HepG2 (cell line): ENCODE results near the gene NOL8. TPM values are rescaled to one million over a fixed set of nuclear protein-coding genes. Genes with fewer than 3 reads are reported as not detected.

Experiments used
- ATAC-seq: fragments of 200-7000 bp; cut with Tn5 transposase; 3 replicates; pipeline ENCODE4 v1.9.1; 2020; ENCODE audit warnings: mild to moderate bottlenecking, moderate library complexity
- BruUV-seq: library from RNA; stranded (reverse); fragments of 400-500 nt; replicated peaks from 2 replicates; lab custom pipeline; 2021; lab: Mats Ljungman, UMichigan
- CTCF ChIA-PET: fragments of 300-600 bp; formaldehyde crosslinking; extraction: SDS; loops from one replicate; lab custom pipeline; 2021; ENCODE audit warnings: low total read pairs, inconsistent platforms, low intra/inter-chr PET ratio; lab: Yijun Ruan, JAX
- POLR2A ChIA-PET: fragments of 350-600 bp; sonication (Branson Sonifier 250); formaldehyde crosslinking; loops from one replicate; lab custom pipeline; 2020; ENCODE audit warnings: antibody characterized with exemption, inconsistent platforms; lab: Yijun Ruan, JAX
- DNase-seq: peaks from one replicate; pipeline ENCODE4 v3.0.0-alpha.2; 2015; ENCODE audit warnings: low spot score
- FAIRE-seq: peaks from 3 replicates; lab custom pipeline; 2011; peaks lifted over from hg19 to GRCh38; lab: Jason Lieb, UNC
- H2AFZ ChIP-seq: one replicate; pipeline ENCODE4 v1.6.1; 2011; ENCODE audit warnings: low read length, inconsistent platforms
- H3K27ac ChIP-seq: fragments of 300-600 bp; 3 replicates; pipeline ENCODE4 v1.8.0; 2011; ENCODE audit warnings: mixed run types, mild to moderate bottlenecking, mixed read lengths, low read length, inconsistent platforms; ENCODE audit not compliant: insufficient read depth; ENCODE audit errors: extremely low read length
- H3K27me3 ChIP-seq, 2 experiments: fragments of 200-600 bp in 1 of 2; 2 replicates in 1 of 2; 3 replicates in 1 of 2; pipeline versions ENCODE4 v1.6.0 to v1.8.0; 2011; ENCODE audit warnings: low read length in 2 of 2, mild to moderate bottlenecking in 2 of 2, moderate library complexity in 2 of 2, inconsistent platforms in 1 of 2; ENCODE audit not compliant: insufficient read depth in 2 of 2, control insufficient read depth in 1 of 2
- H3K36me3 ChIP-seq, 2 experiments: fragments of 200-600 bp in 1 of 2; replicated peaks in 1 of 2; 2 replicates in 1 of 2; 3 replicates in 1 of 2; pipeline versions ENCODE4 v1.5.1 to v1.8.0; 2011; ENCODE audit warnings: low read length in 2 of 2, inconsistent platforms in 1 of 2; ENCODE audit not compliant: insufficient read depth in 2 of 2, control insufficient read depth in 1 of 2
- H3K4me1 ChIP-seq: 2 replicates; pipeline ENCODE4 v1.5.1; 2012; ENCODE audit warnings: low read length, inconsistent platforms; ENCODE audit not compliant: insufficient read depth
- H3K4me2 ChIP-seq: 2 replicates; pipeline ENCODE4 v1.6.0; 2011; ENCODE audit warnings: low read depth, low read length, inconsistent platforms
- H3K4me3 ChIP-seq, 3 experiments: fragments of 200-600 bp in 1 of 3; sonication (generic), shearing (Covaris generic) in 1 of 3; replicated peaks in 1 of 3; 2 replicates each; pipeline ENCODE4 v1.5.1; 2011 to 2016; ENCODE audit warnings: low read length in 3 of 3, inconsistent platforms in 2 of 3, low read depth in 2 of 3, mild to moderate bottlenecking in 2 of 3, control low read depth in 1 of 3, mixed read lengths in 1 of 3; ENCODE audit not compliant: insufficient read depth in 1 of 3
- H3K79me2 ChIP-seq: one replicate; pipeline ENCODE4 v1.6.1; 2011; ENCODE audit warnings: low read length, inconsistent platforms; ENCODE audit not compliant: insufficient read depth
- H3K9ac ChIP-seq: 2 replicates; pipeline ENCODE4 v1.6.0; 2011; ENCODE audit warnings: mild to moderate bottlenecking, low read depth, low read length, inconsistent platforms; ENCODE audit not compliant: insufficient read depth
- H3K9me3 ChIP-seq: 2 replicates; pipeline ENCODE4 v1.5.1; 2012; ENCODE audit warnings: mild to moderate bottlenecking, low read length
- H4K20me1 ChIP-seq: 2 replicates; pipeline ENCODE4 v1.6.0; 2011; ENCODE audit warnings: inconsistent platforms, mild to moderate bottlenecking, low read length, moderate library complexity; ENCODE audit not compliant: insufficient read depth
- CREBL2 ChIP-seq: sonication (generic); formaldehyde crosslinking; IDR thresholded peaks from 2 replicates; pipeline ENCODE4 v1.8.1; 2023; ENCODE audit warnings: missing genetic modification reagents, mild to moderate bottlenecking, borderline replicate concordance
- HMGA1 ChIP-seq: sonication (generic); formaldehyde crosslinking; conservative IDR thresholded peaks from 2 replicates; pipeline ENCODE4 v1.4.0; 2020; ENCODE audit warnings: missing genetic modification reagents
- HOXD1 ChIP-seq: sonication (generic); formaldehyde crosslinking; IDR thresholded peaks from 2 replicates; pipeline ENCODE4 v1.5.0; 2020; ENCODE audit warnings: missing genetic modification reagents
- JARID2 ChIP-seq: sonication (generic); formaldehyde crosslinking; IDR thresholded peaks from 2 replicates; pipeline ENCODE4 v1.8.1; 2023; ENCODE audit warnings: missing genetic modification reagents, inconsistent platforms; ENCODE audit not compliant: insufficient replicate concordance
- MEIS2 ChIP-seq: sonication (generic); formaldehyde crosslinking; IDR thresholded peaks from 2 replicates; pipeline ENCODE4 v1.9.0; 2021; ENCODE audit warnings: mild to moderate bottlenecking, missing genetic modification reagents
- MXI1 ChIP-seq: IDR thresholded peaks from 3 replicates; pipeline ENCODE4 v1.6.1; 2012; ENCODE audit warnings: low read depth, low read length, inconsistent platforms, borderline replicate concordance
- RAD51 ChIP-seq: fragments of 450-650 bp; IDR thresholded peaks from 2 replicates; pipeline ENCODE4 v1.6.1; 2016; ENCODE audit warnings: borderline replicate concordance
- XBP1 ChIP-seq: sonication (generic); formaldehyde crosslinking; IDR thresholded peaks from 2 replicates; pipeline ENCODE4 v1.5.0; 2020; ENCODE audit warnings: missing genetic modification reagents
- ZBTB49 ChIP-seq: sonication (generic); formaldehyde crosslinking; IDR thresholded peaks from 2 replicates; pipeline ENCODE4 v1.4.0; 2020; ENCODE audit warnings: missing genetic modification reagents, borderline replicate concordance
- ZFAT ChIP-seq: sonication (generic); formaldehyde crosslinking; conservative IDR thresholded peaks from 2 replicates; pipeline ENCODE4 v1.8.1; 2023; ENCODE audit warnings: missing genetic modification reagents, inconsistent platforms
- ZFP90 ChIP-seq: sonication (generic); formaldehyde crosslinking; IDR thresholded peaks from 2 replicates; pipeline ENCODE4 v1.8.0; 2022; ENCODE audit warnings: missing genetic modification reagents, mild to moderate bottlenecking, inconsistent platforms, borderline replicate concordance
- ZMYM3 ChIP-seq: sonication (generic); formaldehyde crosslinking; IDR thresholded peaks from 2 replicates; pipeline ENCODE4 v1.5.1; 2020; ENCODE audit warnings: mild to moderate bottlenecking, missing genetic modification reagents
- ZNF224 ChIP-seq: sonication (generic); formaldehyde crosslinking; IDR thresholded peaks from 2 replicates; pipeline ENCODE4 v1.5.0; 2020; ENCODE audit warnings: mild to moderate bottlenecking, missing genetic modification reagents
- ZNF567 ChIP-seq: sonication (generic); formaldehyde crosslinking; IDR thresholded peaks from 2 replicates; pipeline ENCODE4 v1.8.1; 2023; ENCODE audit warnings: mild to moderate bottlenecking, missing genetic modification reagents, borderline replicate concordance
- WGBS: methylation state at CpG from one replicate; pipeline ENCODE4 v1.1.6; 2017; ENCODE audit warnings: low lambda C conversion rate; 5-methylcytosine and 5-hydroxymethylcytosine counted together
- in situ Hi-C: cut with HindIII; loops from 2 replicates; pipeline ENCODE4 v1.10.0; 2017; ENCODE audit warnings: low pct_unique_long_range_greater_than_20kb; ENCODE audit not compliant: extremely low pct_ligation_motif_present
- intact Hi-C: fragments of 100-400 bp; cut with micrococcal nuclease; formaldehyde crosslinking; loops from one replicate; pipeline ENCODE4 v1.10.0; 2022; ENCODE audit not compliant: unreplicated experiment
- polyA plus RNA-seq, 8 experiments: library from polyadenylated mRNA; depleted of rRNA in 3 of 8; stranded (reverse) in 7 of 8; unstranded in 1 of 8; fragments of >200 nt; fragmentation: Illumina TruSeq in 4 of 8; extraction: Trizol in 4 of 8; gene quantifications; 2 replicates each; pipeline versions ENCODE4 v1.2.1 to v1.2.3, GENCODE V29; 2011 to 2016; ENCODE audit warnings: low read depth in 4 of 8, missing spikeins in 1 of 8, mixed read lengths in 1 of 8; ENCODE audit not compliant: insufficient read depth in 1 of 8
- total RNA-seq, 5 experiments: library from RNA; depleted of rRNA; stranded (reverse); fragments of >200 nt; fragmentation: Illumina TruSeq; extraction: Trizol; gene quantifications; 2 replicates each; pipeline ENCODE4 v1.2.3, GENCODE V29; 2016; ENCODE audit warnings: low read depth in 1 of 5
- TF ChIP-seq, protein P1 (sequence below): sonication (generic); formaldehyde crosslinking; IDR thresholded peaks from one replicate; pipeline ENCODE4 v1.5.1; 2020; ENCODE audit warnings: mild to moderate bottlenecking, missing genetic modification reagents; ENCODE audit errors: not compliant biosample characterization

NOL8 gene
- total and polyA plus RNA-seq, 2 of the 13 experiments (the other 11 are each of a cell fraction or from before 2014, with no cell fraction given): 12.8 to 36.3 TPM

DNA sequence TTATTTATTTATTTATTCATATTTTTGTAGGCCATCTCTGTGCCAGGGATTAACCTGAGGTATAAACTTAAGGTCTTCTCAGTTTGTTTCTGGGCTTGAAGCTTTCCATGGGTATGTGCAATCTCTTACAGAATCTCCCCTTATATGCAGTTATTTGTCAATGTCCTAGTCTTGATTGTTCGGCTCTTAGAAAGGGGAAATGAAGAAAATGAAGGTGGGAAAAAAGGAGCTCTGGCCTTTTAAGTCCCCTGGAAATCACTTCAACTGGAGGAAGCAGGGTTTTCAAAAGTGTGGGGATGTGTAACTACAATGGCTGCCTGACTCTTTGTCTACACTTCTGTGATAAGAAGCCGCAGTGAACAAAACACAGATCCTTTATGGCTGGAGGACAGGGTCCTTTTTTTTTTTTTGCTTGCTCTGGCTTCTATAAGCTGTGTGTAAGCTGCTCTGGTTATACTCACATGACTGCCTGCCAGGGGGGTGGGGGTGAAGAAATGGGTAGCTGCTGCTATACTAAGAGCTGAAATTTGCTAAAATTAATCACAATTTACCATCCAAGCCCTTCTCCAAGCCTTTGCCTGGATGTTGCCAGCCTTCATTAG is 34.3 kb upstream of the NOL8 start:
- POLR2A ChIA-PET: no interaction called here
- no peaks in the 10 kb centered on the region for H3K27me3 ChIP-seq
- FAIRE-seq (no peak), DNase-seq (no peak), ATAC-seq (no peak)
- no peak overlapping the region for H3K9ac ChIP-seq
- no peak overlapping the region for H3K27ac ChIP-seq
- H4K20me1 ChIP-seq: no peaks in the 10 kb centered on the region
- no peaks in the 10 kb centered on the region for H3K36me3 ChIP-seq
- 0 out of 2 replicates have a peak, but pooled peaks cover 6% of the 10 kb centered on the region for H3K9me3 ChIP-seq
- WGBS: 98% methylated on average over 2 of the region's 2 CpGs
- in situ Hi-C loops (no loop called here), intact Hi-C loops (no loop called here)
- no peak overlapping the region for H2AFZ ChIP-seq
- CTCF ChIA-PET: no interaction called here
- H3K4me1 ChIP-seq: no peaks in the 10 kb centered on the region
- H3K4me2 ChIP-seq: no peak overlapping the region
- no peaks in the 10 kb centered on the region for H3K79me2 ChIP-seq
- no peak overlapping the region for H3K4me3 ChIP-seq
- BruUV-seq: no TSS peak
- TF ChIP-seq ZNF224 (CRISPR knock-in tag): no peak
- no peak for TF ChIP-seq HMGA1 (CRISPR knock-in tag)
- no peak for TF ChIP-seq CREBL2 (CRISPR knock-in tag)
- no peak for TF ChIP-seq RAD51
- no peak for TF ChIP-seq ZBTB49
- no peak for TF ChIP-seq XBP1
- TF ChIP-seq HOXD1: no peak
- TF ChIP-seq ZNF567 (CRISPR knock-in tag): no peak
- TF ChIP-seq, protein P1, sequence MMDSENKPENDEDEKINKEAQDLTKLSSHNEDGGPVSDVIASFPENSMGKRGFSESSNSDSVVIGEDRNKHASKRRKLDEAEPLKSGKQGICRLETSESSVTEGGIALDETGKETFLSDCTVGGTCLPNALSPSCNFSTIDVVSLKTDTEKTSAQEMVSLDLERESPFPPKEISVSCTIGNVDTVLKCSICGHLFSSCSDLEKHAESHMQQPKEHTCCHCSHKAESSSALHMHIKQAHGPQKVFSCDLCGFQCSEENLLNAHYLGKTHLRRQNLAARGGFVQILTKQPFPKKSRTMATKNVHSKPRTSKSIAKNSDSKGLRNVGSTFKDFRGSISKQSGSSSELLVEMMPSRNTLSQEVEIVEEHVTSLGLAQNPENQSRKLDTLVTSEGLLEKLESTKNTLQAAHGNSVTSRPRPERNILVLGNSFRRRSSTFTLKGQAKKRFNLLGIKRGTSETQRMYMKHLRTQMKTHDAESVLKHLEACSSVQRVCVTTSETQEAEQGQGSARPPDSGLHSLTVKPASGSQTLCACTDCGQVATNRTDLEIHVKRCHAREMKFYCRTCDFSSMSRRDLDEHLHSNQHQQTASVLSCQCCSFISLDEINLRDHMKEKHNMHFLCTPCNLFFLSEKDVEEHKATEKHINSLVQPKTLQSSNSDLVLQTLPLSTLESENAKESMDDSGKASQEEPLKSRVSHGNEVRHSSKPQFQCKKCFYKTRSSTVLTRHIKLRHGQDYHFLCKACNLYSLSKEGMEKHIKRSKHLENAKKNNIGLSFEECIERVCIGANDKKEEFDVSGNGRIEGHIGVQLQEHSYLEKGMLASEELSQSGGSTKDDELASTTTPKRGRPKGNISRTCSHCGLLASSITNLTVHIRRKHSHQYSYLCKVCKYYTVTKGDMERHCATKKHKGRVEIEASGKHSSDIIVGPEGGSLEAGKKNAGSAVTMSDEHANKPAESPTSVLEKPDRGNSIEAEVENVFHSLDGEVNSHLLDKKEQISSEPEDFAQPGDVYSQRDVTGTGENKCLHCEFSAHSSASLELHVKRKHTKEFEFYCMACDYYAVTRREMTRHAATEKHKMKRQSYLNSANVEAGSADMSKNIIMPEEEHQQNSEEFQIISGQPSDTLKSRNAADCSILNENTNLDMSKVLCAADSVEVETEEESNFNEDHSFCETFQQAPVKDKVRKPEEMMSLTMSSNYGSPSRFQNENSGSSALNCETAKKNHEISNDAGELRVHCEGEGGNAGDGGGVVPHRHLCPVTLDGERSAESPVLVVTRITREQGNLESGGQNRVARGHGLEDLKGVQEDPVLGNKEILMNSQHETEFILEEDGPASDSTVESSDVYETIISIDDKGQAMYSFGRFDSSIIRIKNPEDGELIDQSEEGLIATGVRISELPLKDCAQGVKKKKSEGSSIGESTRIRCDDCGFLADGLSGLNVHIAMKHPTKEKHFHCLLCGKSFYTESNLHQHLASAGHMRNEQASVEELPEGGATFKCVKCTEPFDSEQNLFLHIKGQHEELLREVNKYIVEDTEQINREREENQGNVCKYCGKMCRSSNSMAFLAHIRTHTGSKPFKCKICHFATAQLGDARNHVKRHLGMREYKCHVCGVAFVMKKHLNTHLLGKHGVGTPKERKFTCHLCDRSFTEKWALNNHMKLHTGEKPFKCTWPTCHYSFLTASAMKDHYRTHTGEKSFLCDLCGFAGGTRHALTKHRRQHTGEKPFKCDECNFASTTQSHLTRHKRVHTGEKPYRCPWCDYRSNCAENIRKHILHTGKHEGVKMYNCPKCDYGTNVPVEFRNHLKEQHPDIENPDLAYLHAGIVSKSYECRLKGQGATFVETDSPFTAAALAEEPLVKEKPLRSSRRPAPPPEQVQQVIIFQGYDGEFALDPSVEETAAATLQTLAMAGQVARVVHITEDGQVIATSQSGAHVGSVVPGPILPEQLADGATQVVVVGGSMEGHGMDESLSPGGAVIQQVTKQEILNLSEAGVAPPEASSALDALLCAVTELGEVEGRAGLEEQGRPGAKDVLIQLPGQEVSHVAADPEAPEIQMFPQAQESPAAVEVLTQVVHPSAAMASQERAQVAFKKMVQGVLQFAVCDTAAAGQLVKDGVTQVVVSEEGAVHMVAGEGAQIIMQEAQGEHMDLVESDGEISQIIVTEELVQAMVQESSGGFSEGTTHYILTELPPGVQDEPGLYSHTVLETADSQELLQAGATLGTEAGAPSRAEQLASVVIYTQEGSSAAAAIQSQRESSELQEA: no peak
- TF ChIP-seq ZFP90: no peak
- TF ChIP-seq JARID2 (CRISPR knock-in tag): no peak
- no peak for TF ChIP-seq ZMYM3
- no peak for TF ChIP-seq ZFAT (CRISPR knock-in tag)
- no peak for TF ChIP-seq MXI1
- TF ChIP-seq MEIS2: no peak
